Endodermal cell (in vitro differentiated cells): ENCODE data around the gene PTPRN2. TPM values are rescaled to one million over a fixed set of nuclear protein-coding genes. Genes with fewer than 3 reads are reported as not detected.

Source experiments
- DNase-seq: peaks from one replicate; pipeline ENCODE4 v3.0.0-alpha.2; 2017
- H3K27ac ChIP-seq: 2 replicates; pipeline ENCODE4 v1.5.1; 2013; ENCODE audit warnings: mild to moderate bottlenecking, low read depth, low read length, moderate library complexity
- H3K27me3 ChIP-seq: 2 replicates; pipeline ENCODE4 v1.6.1; 2013; ENCODE audit warnings: mild to moderate bottlenecking, low read length, moderate library complexity; ENCODE audit not compliant: insufficient read depth, control insufficient read depth, poor library complexity, severe bottlenecking
- H3K36me3 ChIP-seq: 2 replicates; pipeline ENCODE4 v1.7.0; 2013; ENCODE audit warnings: mild to moderate bottlenecking, low read length, moderate library complexity; ENCODE audit not compliant: control insufficient read depth, insufficient read depth
- H3K4me1 ChIP-seq: one replicate; pipeline ENCODE4 v1.7.0; 2013; ENCODE audit warnings: low read length; ENCODE audit not compliant: control insufficient read depth, insufficient read depth
- H3K4me3 ChIP-seq: 2 replicates; pipeline ENCODE4 v1.5.1; 2013; ENCODE audit warnings: mild to moderate bottlenecking, low read length, moderate library complexity
- H3K9ac ChIP-seq: 2 replicates; pipeline ENCODE4 v1.6.1; 2013; ENCODE audit warnings: mild to moderate bottlenecking, low read length, moderate library complexity; ENCODE audit not compliant: poor library complexity, severe bottlenecking; ENCODE audit errors: extremely low read depth
- H3K9me3 ChIP-seq: 2 replicates; pipeline ENCODE4 v1.6.1; 2013; ENCODE audit warnings: mild to moderate bottlenecking, low read length, moderate library complexity; ENCODE audit not compliant: control insufficient read depth
- H3K27ac Mint-ChIP-seq: 2 replicates; pipeline ENCODE4 v1.8.0; 2020; ENCODE audit warnings: mixed read lengths
- H3K27me3 Mint-ChIP-seq: 2 replicates; pipeline ENCODE4 v1.8.0; 2021; ENCODE audit warnings: mild to moderate bottlenecking, mixed read lengths; ENCODE audit not compliant: insufficient read depth
- H3K36me3 Mint-ChIP-seq: 2 replicates; pipeline ENCODE4 v1.8.0; 2020; ENCODE audit warnings: low read depth, mixed read lengths
- H3K4me1 Mint-ChIP-seq: 2 replicates; pipeline ENCODE4 v1.8.0; 2020; ENCODE audit warnings: mixed read lengths
- H3K4me3 Mint-ChIP-seq: 2 replicates; pipeline ENCODE4 v1.8.0; 2020; ENCODE audit warnings: mild to moderate bottlenecking, moderate library complexity, mixed read lengths
- H3K9me3 Mint-ChIP-seq: 2 replicates; pipeline ENCODE4 v1.8.0; 2020; ENCODE audit warnings: mild to moderate bottlenecking, mixed read lengths
- WGBS, 2 experiments: methylation state at CpG; one replicate each; pipeline versions ENCODE4 v1.1.5 to v1.1.7; 2013; ENCODE audit warnings: missing lambda C conversion rate in 2 of 2, mixed read lengths in 1 of 2; ENCODE audit not compliant: insufficient coverage in 1 of 2, insufficient read length in 1 of 2; 5-methylcytosine and 5-hydroxymethylcytosine counted together
- total RNA-seq, 2 donors: library from RNA; stranded (reverse); fragmentation: NEBNext Ultra II Directional in 1 of 2; extraction: Animal tissue kit (Norgen Biotek cat#: 25700) in 1 of 2; gene quantifications; 2 replicates in 1 of 2; 3 replicates in 1 of 2; pipeline ENCODE4 v1.2.1, GENCODE V29; 2021
- TF ChIP-seq, protein P1 (sequence below): fragments of 200-600 bp; sonication (generic); conservative IDR thresholded peaks from 2 replicates; pipeline ENCODE4 v1.5.0; 2021; ENCODE audit warnings: antibody characterized with exemption, mild to moderate bottlenecking

The PTPRN2 gene
- total RNA-seq, 2 donors from 2014 or later: 0.69 to 1.2 TPM

DNA sequence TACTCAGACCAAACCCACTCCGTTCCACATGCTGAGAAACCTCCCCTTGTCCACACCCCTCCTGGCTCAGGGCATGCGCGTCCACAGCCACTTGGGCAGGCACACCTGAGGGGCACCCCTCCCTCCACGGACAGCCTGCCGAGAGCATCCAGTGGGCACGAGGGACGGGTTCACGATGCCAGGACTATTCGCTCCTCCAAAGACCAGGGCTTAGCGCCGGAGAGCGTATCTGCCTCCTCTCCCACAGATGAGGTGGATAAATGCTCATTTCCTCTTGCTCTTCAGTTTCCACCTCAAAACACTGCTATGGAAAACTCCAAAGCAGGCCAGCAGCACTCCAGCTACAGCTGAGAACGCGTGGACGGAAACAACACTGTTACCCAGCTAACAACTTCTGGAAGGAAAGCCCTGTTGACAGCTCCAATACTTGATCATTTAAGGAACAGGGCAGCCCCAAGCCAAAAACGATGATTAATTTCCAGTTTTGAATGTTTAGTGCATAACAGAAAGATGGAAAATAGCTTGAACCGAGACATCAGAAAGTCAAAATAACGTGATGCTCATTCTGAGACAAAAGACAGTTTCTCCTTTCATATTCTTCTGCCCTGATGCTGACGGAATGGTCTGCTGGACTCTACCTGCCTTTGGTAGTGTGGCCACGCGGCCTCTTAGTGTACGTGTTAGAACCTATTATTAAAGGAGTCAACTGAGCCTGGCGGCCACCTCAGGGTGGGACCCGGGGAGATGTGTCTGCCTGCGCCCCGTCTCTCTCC is 1046.1 kb downstream of the PTPRN2 start:
- peaks cover 66% of the 10 kb centered on the region for H3K9me3 ChIP-seq
- Mint-ChIP-seq H3K4me1 (no peaks in the 10 kb centered on the region), H3K36me3 (no peaks in the 10 kb centered on the region), H3K4me3 (no peak overlapping the region), H3K27ac (no peak overlapping the region), H3K27me3 (no peaks in the 10 kb centered on the region), H3K9me3 (no peaks in the 10 kb centered on the region)
- H3K36me3 ChIP-seq: no peaks in the 10 kb centered on the region
- no peaks in the 10 kb centered on the region for H3K27me3 ChIP-seq
- WGBS, 2 experiments: 85 to 86% methylated on average over 18 to 26 of the region's 26 CpGs
- DNase-seq: no peak
- no peak overlapping the region for H3K27ac ChIP-seq
- TF ChIP-seq, protein P1, sequence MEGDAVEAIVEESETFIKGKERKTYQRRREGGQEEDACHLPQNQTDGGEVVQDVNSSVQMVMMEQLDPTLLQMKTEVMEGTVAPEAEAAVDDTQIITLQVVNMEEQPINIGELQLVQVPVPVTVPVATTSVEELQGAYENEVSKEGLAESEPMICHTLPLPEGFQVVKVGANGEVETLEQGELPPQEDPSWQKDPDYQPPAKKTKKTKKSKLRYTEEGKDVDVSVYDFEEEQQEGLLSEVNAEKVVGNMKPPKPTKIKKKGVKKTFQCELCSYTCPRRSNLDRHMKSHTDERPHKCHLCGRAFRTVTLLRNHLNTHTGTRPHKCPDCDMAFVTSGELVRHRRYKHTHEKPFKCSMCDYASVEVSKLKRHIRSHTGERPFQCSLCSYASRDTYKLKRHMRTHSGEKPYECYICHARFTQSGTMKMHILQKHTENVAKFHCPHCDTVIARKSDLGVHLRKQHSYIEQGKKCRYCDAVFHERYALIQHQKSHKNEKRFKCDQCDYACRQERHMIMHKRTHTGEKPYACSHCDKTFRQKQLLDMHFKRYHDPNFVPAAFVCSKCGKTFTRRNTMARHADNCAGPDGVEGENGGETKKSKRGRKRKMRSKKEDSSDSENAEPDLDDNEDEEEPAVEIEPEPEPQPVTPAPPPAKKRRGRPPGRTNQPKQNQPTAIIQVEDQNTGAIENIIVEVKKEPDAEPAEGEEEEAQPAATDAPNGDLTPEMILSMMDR: no peak
- no peak overlapping the region for H3K4me3 ChIP-seq
- H3K4me1 ChIP-seq: no peaks in the 10 kb centered on the region
- no peak overlapping the region for H3K9ac ChIP-seq

DNA sequence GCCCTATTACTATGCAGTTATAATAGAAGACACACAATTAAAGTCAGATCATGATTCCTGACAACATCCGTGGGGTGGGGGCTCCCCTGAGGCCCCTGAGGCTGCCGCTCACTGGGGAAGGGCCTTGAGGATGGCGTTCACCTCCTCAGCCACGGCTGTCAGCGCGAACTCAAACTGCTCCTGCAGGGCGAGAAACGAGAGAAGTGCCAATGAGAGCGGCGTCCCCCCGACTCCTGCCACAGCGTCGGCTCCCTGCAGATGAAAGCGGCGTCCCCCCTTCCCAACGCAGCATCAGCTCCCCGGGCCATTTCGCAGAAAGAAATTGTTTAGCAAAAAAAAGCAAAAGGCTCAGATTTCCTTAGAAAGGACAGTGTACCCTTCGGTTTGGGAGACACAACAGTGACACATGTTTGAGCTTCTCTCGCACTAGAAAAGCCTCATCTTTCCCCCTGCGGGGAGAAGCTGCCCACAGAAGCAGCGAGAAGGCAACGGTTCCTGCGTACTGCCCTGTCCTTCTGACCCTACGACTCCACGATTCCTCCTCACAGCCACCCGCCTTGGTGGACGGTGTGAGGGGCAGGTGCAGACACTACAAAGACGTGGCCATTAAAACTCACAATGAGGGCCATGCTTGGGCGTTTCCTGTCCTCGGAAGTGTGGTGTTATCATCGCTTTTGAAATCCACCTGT is 1046.9 kb downstream of the PTPRN2 start:
- no peaks in the 10 kb centered on the region for H3K4me1 Mint-ChIP-seq
- Histone ChIP-seq H3K9me3 (peaks cover 67% of the 10 kb centered on the region), H3K9ac (no peak overlapping the region), H3K4me3 (no peak overlapping the region), H3K27me3 (no peaks in the 10 kb centered on the region), H3K4me1 (no peaks in the 10 kb centered on the region), H3K36me3 (no peaks in the 10 kb centered on the region), H3K27ac (no peak overlapping the region)
- H3K27ac Mint-ChIP-seq: no peak overlapping the region
- DNase-seq: no peak
- no peaks in the 10 kb centered on the region for H3K9me3 Mint-ChIP-seq
- 86 to 87% methylated on average over 25 to 32 of the region's 32 CpGs for WGBS, 2 experiments
- no peaks in the 10 kb centered on the region for H3K36me3 Mint-ChIP-seq
- TF ChIP-seq, protein P1: no peak
- H3K27me3 Mint-ChIP-seq: no peaks in the 10 kb centered on the region
- H3K4me3 Mint-ChIP-seq: no peak overlapping the region

DNA sequence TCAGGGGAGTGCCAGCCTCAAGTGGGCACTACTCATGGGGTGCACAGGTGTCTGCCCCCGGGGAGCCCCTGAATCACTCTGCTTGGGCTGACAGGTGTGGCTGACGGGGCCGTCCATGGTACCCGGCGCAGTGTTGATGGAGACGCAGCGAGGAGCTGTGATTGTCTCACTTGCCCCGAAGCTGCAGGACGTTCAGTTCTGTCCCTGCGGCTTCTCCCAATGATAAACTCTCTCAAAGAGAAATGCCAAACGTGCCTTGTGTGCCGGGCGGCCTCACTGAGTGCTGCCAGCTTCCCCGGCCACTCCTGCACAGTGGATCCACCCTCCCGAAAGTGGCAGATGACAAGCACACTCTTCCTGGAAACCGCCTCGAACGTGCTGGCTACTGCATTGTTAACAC is 1047.6 kb downstream of the PTPRN2 start:
- 84 to 90% methylated on average over 14 to 18 of the region's 18 CpGs for WGBS, 2 experiments
- H3K4me1 Mint-ChIP-seq: no peaks in the 10 kb centered on the region
- H3K4me3 ChIP-seq: no peak overlapping the region
- no peak for DNase-seq
- no peaks in the 10 kb centered on the region for H3K27me3 ChIP-seq
- H3K9ac ChIP-seq: no peak overlapping the region
- H3K27me3 Mint-ChIP-seq: no peaks in the 10 kb centered on the region
- TF ChIP-seq, protein P1: no peak
- no peak overlapping the region for H3K27ac Mint-ChIP-seq
- H3K36me3 ChIP-seq: no peaks in the 10 kb centered on the region
- H3K9me3 ChIP-seq: peaks cover 63% of the 10 kb centered on the region
- no peaks in the 10 kb centered on the region for H3K9me3 Mint-ChIP-seq
- no peaks in the 10 kb centered on the region for H3K4me1 ChIP-seq
- H3K4me3 Mint-ChIP-seq: no peak overlapping the region
- no peaks in the 10 kb centered on the region for H3K36me3 Mint-ChIP-seq
- no peak overlapping the region for H3K27ac ChIP-seq
